Activated CD8-positive, alpha-beta T cell treated with anti-CD3 and anti-CD28 coated beads, Interleukin-2, amount 10 ng/mL, durations not matched to agents 7 days and 5 days (primary cell): Measurements from ENCODE around the gene ABLIM2. TPM values are rescaled to one million over a fixed set of nuclear protein-coding genes. Genes with fewer than 3 reads are reported as not detected.

Experiments
- ATAC-seq: fragments of 150-1000 bp; cut with Tn5 transposase; one replicate; pipeline ENCODE4 v1.10.0; 2021; ENCODE audit warnings: moderate library complexity
- CTCF ChIA-PET: fragments of 350-600 bp; sonication (Branson Sonifier 250); formaldehyde crosslinking; loops from one replicate; lab custom pipeline; 2021; ENCODE audit warnings: antibody characterized with exemption; lab: Charles Lee
- POLR2A ChIA-PET: fragments of 350-600 bp; sonication (Branson Sonifier 250); formaldehyde crosslinking; loops from one replicate; lab custom pipeline; 2021; ENCODE audit warnings: antibody characterized with exemption; lab: Charles Lee
- DNase-seq: peaks from one replicate; pipeline ENCODE4 v3.0.0-alpha.2; 2020
- H3K27ac Mint-ChIP-seq: one replicate; pipeline ENCODE4 v1.8.0; 2021; ENCODE audit warnings: mild to moderate bottlenecking, mixed read lengths
- H3K27me3 Mint-ChIP-seq: one replicate; pipeline ENCODE4 v1.8.0; 2021; ENCODE audit warnings: low read depth, mixed read lengths
- H3K36me3 Mint-ChIP-seq: one replicate; pipeline ENCODE4 v1.8.0; 2021; ENCODE audit warnings: low read depth, mixed read lengths
- H3K4me1 Mint-ChIP-seq: one replicate; pipeline ENCODE4 v1.8.0; 2021; ENCODE audit warnings: low read depth, mixed read lengths
- H3K4me3 Mint-ChIP-seq: one replicate; pipeline ENCODE4 v1.8.0; 2021; ENCODE audit warnings: mild to moderate bottlenecking, mixed read lengths
- H3K9me3 Mint-ChIP-seq: one replicate; pipeline ENCODE4 v1.8.0; 2022; ENCODE audit warnings: mixed read lengths; ENCODE audit not compliant: insufficient read depth
- total RNA-seq, 2 experiments: library from RNA; stranded (reverse); gene quantifications; one replicate each; pipeline ENCODE4 v1.2.3, GENCODE V29; 2021

The ABLIM2 gene
- total RNA-seq, 2 experiments from 2014 or later, result 0.42 to 0.55 TPM

- H3K36me3 Mint-ChIP-seq, result no peaks in the 10 kb centered on the region
- no peak overlapping the region for H3K4me3 Mint-ChIP-seq
- no peaks in the 10 kb centered on the region for H3K4me1 Mint-ChIP-seq
- ChIA-PET CTCF (no interaction called here), POLR2A (no interaction called here)
- no peak overlapping the region for H3K27ac Mint-ChIP-seq
- no peak for ATAC-seq
- no peak for DNase-seq
- H3K27me3 Mint-ChIP-seq, result peaks cover 4% of the 10 kb centered on the region
- H3K9me3 Mint-ChIP-seq, result no peaks in the 10 kb centered on the region
Observed at GRCh38 chr4:8016527-8016926, 142.1 kb downstream of the ABLIM2 start.

GRCh38 chr4:8015512-8015911 lies 143.1 kb downstream of the ABLIM2 start:
- ATAC-seq (no peak), DNase-seq (no peak)
- ChIA-PET CTCF (no interaction called here), POLR2A (no interaction called here)
- no peaks in the 10 kb centered on the region for H3K9me3 Mint-ChIP-seq
- H3K27me3 Mint-ChIP-seq, result peaks cover 4% of the 10 kb centered on the region
- H3K36me3 Mint-ChIP-seq, result no peaks in the 10 kb centered on the region
- H3K27ac Mint-ChIP-seq, result no peak overlapping the region
- no peaks in the 10 kb centered on the region for H3K4me1 Mint-ChIP-seq
- H3K4me3 Mint-ChIP-seq, result no peak overlapping the region

GRCh38 chr4:8013976-8014726 lies 144.5 kb downstream of the ABLIM2 start:
- H3K27ac Mint-ChIP-seq, result no peak overlapping the region
- ChIA-PET CTCF (no interaction called here), POLR2A (no interaction called here)
- no peaks in the 10 kb centered on the region for H3K4me1 Mint-ChIP-seq
- no peaks in the 10 kb centered on the region for H3K36me3 Mint-ChIP-seq
- no peak overlapping the region for H3K4me3 Mint-ChIP-seq
- peaks cover 4% of the 10 kb centered on the region for H3K27me3 Mint-ChIP-seq
- no peaks in the 10 kb centered on the region for H3K9me3 Mint-ChIP-seq
- DNase-seq, result no peak
- no peak for ATAC-seq

- ChIA-PET CTCF (no interaction called here), POLR2A (no interaction called here)
- no peak overlapping the region for H3K4me3 Mint-ChIP-seq
- H3K9me3 Mint-ChIP-seq, result no peaks in the 10 kb centered on the region
- H3K36me3 Mint-ChIP-seq, result no peaks in the 10 kb centered on the region
- DNase-seq, result no peak
- no peak for ATAC-seq
- peaks cover 4% of the 10 kb centered on the region for H3K27me3 Mint-ChIP-seq
- no peak overlapping the region for H3K27ac Mint-ChIP-seq
- no peaks in the 10 kb centered on the region for H3K4me1 Mint-ChIP-seq
Observed at GRCh38 chr4:8012517-8012916, 146.1 kb downstream of the ABLIM2 start.

- ATAC-seq (no peak), DNase-seq (no peak)
- ChIA-PET CTCF (no interaction called here), POLR2A (no interaction called here)
- Mint-ChIP-seq H3K36me3 (no peaks in the 10 kb centered on the region), H3K27me3 (peaks cover 4% of the 10 kb centered on the region), H3K9me3 (no peaks in the 10 kb centered on the region), H3K4me1 (no peaks in the 10 kb centered on the region), H3K4me3 (no peak overlapping the region), H3K27ac (no peak overlapping the region)
Observed at GRCh38 chr4:8010618-8011017, 148.0 kb downstream of the ABLIM2 start.

- H3K36me3 Mint-ChIP-seq, result no peaks in the 10 kb centered on the region
- no peaks in the 10 kb centered on the region for H3K4me1 Mint-ChIP-seq
- H3K4me3 Mint-ChIP-seq, result no peak overlapping the region
- DNase-seq, result no peak
- no peak for ATAC-seq
- no peak overlapping the region for H3K27ac Mint-ChIP-seq
- peaks cover 4% of the 10 kb centered on the region for H3K27me3 Mint-ChIP-seq
- H3K9me3 Mint-ChIP-seq, result no peaks in the 10 kb centered on the region
- ChIA-PET POLR2A (no interaction called here), CTCF (interaction anchor here (1.7 kb wide), 1 partner anchor 22 kb away, joined by 5 read pairs; no protein-coding TSS in a partner anchor)
Observed at GRCh38 chr4:8009710-8010511, 148.7 kb downstream of the ABLIM2 start.

- ChIA-PET CTCF (interaction anchor here (1.7 kb wide), 1 partner anchor 21 kb away, joined by 5 read pairs; no protein-coding TSS in a partner anchor), POLR2A (no interaction called here)
- Mint-ChIP-seq H3K4me1 (no peaks in the 10 kb centered on the region), H3K4me3 (no peak overlapping the region), H3K27me3 (peaks cover 4% of the 10 kb centered on the region), H3K27ac (no peak overlapping the region), H3K9me3 (no peaks in the 10 kb centered on the region), H3K36me3 (no peaks in the 10 kb centered on the region)
- no peak for DNase-seq
- ATAC-seq, result no peak
Observed at GRCh38 chr4:8009097-8009496, 149.5 kb downstream of the ABLIM2 start.

- H3K4me3 Mint-ChIP-seq, result no peak overlapping the region
- ATAC-seq (no peak), DNase-seq (no peak)
- ChIA-PET POLR2A (interaction anchor here (0.7 kb wide), 1 partner anchor 47 kb away, joined by 3 read pairs; no protein-coding TSS in a partner anchor), CTCF (interaction anchor here (1.7 kb wide), 1 partner anchor 21 kb away, joined by 5 read pairs; no protein-coding TSS in a partner anchor)
- peaks cover 4% of the 10 kb centered on the region for H3K27me3 Mint-ChIP-seq
- H3K4me1 Mint-ChIP-seq, result no peaks in the 10 kb centered on the region
- no peak overlapping the region for H3K27ac Mint-ChIP-seq
- H3K9me3 Mint-ChIP-seq, result no peaks in the 10 kb centered on the region
- no peaks in the 10 kb centered on the region for H3K36me3 Mint-ChIP-seq
Observed at GRCh38 chr4:8008391-8008790, 150.2 kb downstream of the ABLIM2 start.

GRCh38 chr4:8007581-8007980 lies 151.0 kb downstream of the ABLIM2 start:
- ATAC-seq (no peak), DNase-seq (no peak)
- peaks cover 3% of the 10 kb centered on the region for H3K27me3 Mint-ChIP-seq
- no peak overlapping the region for H3K27ac Mint-ChIP-seq
- H3K4me3 Mint-ChIP-seq, result no peak overlapping the region
- ChIA-PET POLR2A (no interaction called here), CTCF (no interaction called here)
- H3K9me3 Mint-ChIP-seq, result no peaks in the 10 kb centered on the region
- no peaks in the 10 kb centered on the region for H3K36me3 Mint-ChIP-seq
- no peaks in the 10 kb centered on the region for H3K4me1 Mint-ChIP-seq

GRCh38 chr4:8006471-8006870 lies 152.1 kb downstream of the ABLIM2 start:
- ChIA-PET POLR2A (interaction anchor here (0.6 kb wide), 1 partner anchor 69 kb away, joined by 3 read pairs; no protein-coding TSS in a partner anchor), CTCF (no interaction called here)
- DNase-seq (no peak), ATAC-seq (no peak)
- no peaks in the 10 kb centered on the region for H3K9me3 Mint-ChIP-seq
- no peak overlapping the region for H3K4me3 Mint-ChIP-seq
- H3K36me3 Mint-ChIP-seq, result no peaks in the 10 kb centered on the region
- peaks cover 2% of the 10 kb centered on the region for H3K27me3 Mint-ChIP-seq
- no peak overlapping the region for H3K27ac Mint-ChIP-seq
- no peaks in the 10 kb centered on the region for H3K4me1 Mint-ChIP-seq

- H3K27ac Mint-ChIP-seq, result no peak overlapping the region
- no peak overlapping the region for H3K4me3 Mint-ChIP-seq
- DNase-seq (no peak), ATAC-seq (no peak)
- ChIA-PET POLR2A (no interaction called here), CTCF (no interaction called here)
- H3K4me1 Mint-ChIP-seq, result no peaks in the 10 kb centered on the region
- no peaks in the 10 kb centered on the region for H3K36me3 Mint-ChIP-seq
- peaks cover 2% of the 10 kb centered on the region for H3K27me3 Mint-ChIP-seq
- no peaks in the 10 kb centered on the region for H3K9me3 Mint-ChIP-seq
Observed at GRCh38 chr4:8005814-8006215, 152.8 kb downstream of the ABLIM2 start.
